Astrocyte (in vitro differentiated cells and primary cell): ENCODE data around the gene DLX3.

Experiments
- EZH2 ChIP-seq: IDR thresholded peaks from 2 replicates; pipeline ENCODE4 v1.6.1; 2012; ENCODE audit warnings: mild to moderate bottlenecking, low read length, inconsistent platforms; ENCODE audit not compliant: insufficient read depth
- TF ChIP-seq, protein P1 (sequence below): IDR thresholded peaks from 2 replicates; pipeline ENCODE4 v1.5.1; 2011; ENCODE audit warnings: low read depth, mild to moderate bottlenecking, inconsistent platforms, low read length, moderate library complexity; ENCODE audit not compliant: insufficient read depth

DNA sequence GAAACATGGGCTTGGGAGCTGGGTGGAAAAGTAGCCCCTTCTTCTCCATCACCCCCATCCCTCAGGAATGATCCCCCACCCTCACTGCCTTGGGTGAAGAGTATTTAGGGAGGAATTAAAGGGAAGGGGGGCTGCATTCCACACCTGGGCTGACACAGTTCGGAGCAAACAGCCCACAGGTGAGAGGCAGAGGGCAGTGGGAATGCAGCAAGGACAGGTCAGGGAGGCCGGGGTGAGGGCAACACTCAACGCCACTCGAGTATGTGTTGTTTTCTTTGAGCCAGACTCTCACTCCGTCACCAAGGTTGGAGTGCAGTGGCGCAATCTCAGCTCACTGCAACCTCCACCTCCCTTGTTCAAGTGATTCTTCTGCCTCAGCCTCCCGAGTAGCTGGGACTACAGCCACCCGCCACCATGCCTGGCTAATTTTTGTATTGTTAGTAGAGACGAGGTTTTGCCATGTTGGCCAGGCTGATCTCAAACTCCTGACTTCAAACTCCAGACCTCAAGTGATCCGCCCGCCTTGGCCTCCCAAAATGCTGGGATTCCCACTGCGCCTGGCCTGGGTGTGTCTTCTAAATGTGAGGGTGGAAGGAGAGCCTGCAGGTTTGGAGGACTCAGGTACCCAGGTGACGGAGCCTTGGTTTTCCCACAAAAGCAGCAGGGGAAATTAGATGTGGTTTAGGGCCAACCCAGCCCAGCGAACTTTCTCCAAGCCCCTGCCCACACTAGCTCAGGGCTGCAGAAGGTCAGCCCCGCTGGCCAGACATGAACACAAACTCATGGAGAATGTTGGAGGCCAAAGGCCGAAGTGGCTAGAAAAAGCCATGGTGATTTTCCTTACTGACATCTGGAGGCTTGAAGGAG lies 39.7 kb upstream of the DLX3 start:
- TF ChIP-seq, protein P1, sequence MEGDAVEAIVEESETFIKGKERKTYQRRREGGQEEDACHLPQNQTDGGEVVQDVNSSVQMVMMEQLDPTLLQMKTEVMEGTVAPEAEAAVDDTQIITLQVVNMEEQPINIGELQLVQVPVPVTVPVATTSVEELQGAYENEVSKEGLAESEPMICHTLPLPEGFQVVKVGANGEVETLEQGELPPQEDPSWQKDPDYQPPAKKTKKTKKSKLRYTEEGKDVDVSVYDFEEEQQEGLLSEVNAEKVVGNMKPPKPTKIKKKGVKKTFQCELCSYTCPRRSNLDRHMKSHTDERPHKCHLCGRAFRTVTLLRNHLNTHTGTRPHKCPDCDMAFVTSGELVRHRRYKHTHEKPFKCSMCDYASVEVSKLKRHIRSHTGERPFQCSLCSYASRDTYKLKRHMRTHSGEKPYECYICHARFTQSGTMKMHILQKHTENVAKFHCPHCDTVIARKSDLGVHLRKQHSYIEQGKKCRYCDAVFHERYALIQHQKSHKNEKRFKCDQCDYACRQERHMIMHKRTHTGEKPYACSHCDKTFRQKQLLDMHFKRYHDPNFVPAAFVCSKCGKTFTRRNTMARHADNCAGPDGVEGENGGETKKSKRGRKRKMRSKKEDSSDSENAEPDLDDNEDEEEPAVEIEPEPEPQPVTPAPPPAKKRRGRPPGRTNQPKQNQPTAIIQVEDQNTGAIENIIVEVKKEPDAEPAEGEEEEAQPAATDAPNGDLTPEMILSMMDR = no peak
- TF ChIP-seq EZH2 = no peak
